Activated CD8-positive, alpha-beta memory T cell treated with anti-CD3 and anti-CD28 coated beads for 36 hours (primary cell): ENCODE measurements around the gene ATXN2. TPM values are rescaled to one million over a fixed set of nuclear protein-coding genes. Genes with fewer than 3 reads are reported as not detected.
"Not testable (repeated sequence)": the region's sequence is repeated elsewhere in the genome, so short reads cannot be mapped to it uniquely, and the experiment has no call there.

Experiments
- CTCF ChIA-PET: fragments of 350-600 bp; sonication (Branson Sonifier 250); formaldehyde crosslinking; loops from one replicate; lab custom pipeline; 2021; ENCODE audit warnings: antibody characterized with exemption; lab: Charles Lee
- POLR2A ChIA-PET: fragments of 350-600 bp; sonication (Branson Sonifier 250); formaldehyde crosslinking; loops from one replicate; lab custom pipeline; 2021; ENCODE audit warnings: antibody characterized with exemption; lab: Charles Lee
- total RNA-seq, 2 experiments: library from RNA; stranded (reverse); gene quantifications; one replicate each; pipeline ENCODE4 v1.2.3, GENCODE V29; 2021

The ATXN2 gene
- total RNA-seq, 2 experiments from 2014 or later, result 40.8 to 46.3 TPM

- CTCF ChIA-PET, POLR2A ChIA-PET: not testable (repeated sequence)
These were observed 1.9 kb upstream of the ATXN2 start for GRCh38 chr12:111600986-111601385.

- CTCF ChIA-PET, result no interaction called here
- POLR2A ChIA-PET, result no interaction called here
These were observed 1.1 kb upstream of the ATXN2 start for GRCh38 chr12:111600205-111600642.

- POLR2A ChIA-PET, result no interaction called here
- CTCF ChIA-PET, result no interaction called here
These were observed 514 bp upstream of the ATXN2 start for GRCh38 chr12:111599453-111600204.

- CTCF ChIA-PET, result no interaction called here
- POLR2A ChIA-PET, result no interaction called here
These were observed 1.1 kb downstream of the ATXN2 start for GRCh38 chr12:111597831-111598636.

GRCh38 chr12:111596985-111597830 is 1.9 kb downstream of the ATXN2 start:
- ChIA-PET POLR2A (interaction anchor here (0.7 kb wide), 1 partner anchor 982 kb away, joined by 3 read pairs; no protein-coding TSS in a partner anchor), CTCF (no interaction called here)

- POLR2A ChIA-PET, result not testable (repeated sequence)
- CTCF ChIA-PET, result interaction anchor here (0.6 kb wide), 2 partner anchors 22 to 69 kb away, joined by 3 read pairs; no protein-coding TSS in a partner anchor
These were observed 3.7 kb downstream of the ATXN2 start for GRCh38 chr12:111595341-111595835.

GRCh38 chr12:111591399-111592010 is 7.6 kb downstream of the ATXN2 start:
- CTCF ChIA-PET, result not testable (repeated sequence)

GRCh38 chr12:111590552-111590951 is 8.6 kb downstream of the ATXN2 start:
- ChIA-PET CTCF (interaction anchor here (0.6 kb wide), 1 partner anchor 133 kb away, joined by 4 read pairs; no protein-coding TSS in a partner anchor), POLR2A (no interaction called here)

More at GRCh38 chr12:111591399-111592010, 7.6 kb downstream of the ATXN2 start:
- POLR2A ChIA-PET, result not testable (repeated sequence)

GRCh38 chr12:111589601-111590000 is 9.5 kb downstream of the ATXN2 start:
- ChIA-PET POLR2A (no interaction called here), CTCF (no interaction called here)

- ChIA-PET POLR2A (no interaction called here), CTCF (no interaction called here)
These were observed 11.1 kb downstream of the ATXN2 start for GRCh38 chr12:111588010-111588409.

- ChIA-PET CTCF (no interaction called here), POLR2A (no interaction called here)
These were observed 12.1 kb downstream of the ATXN2 start for GRCh38 chr12:111586986-111587385.

- CTCF ChIA-PET, result interaction anchor here (0.6 to 0.7 kb wide), 2 partner anchors 65 to 227 kb away, joined by 3 read pairs; no protein-coding TSS in a partner anchor
- POLR2A ChIA-PET, result no interaction called here
These were observed 13.4 kb downstream of the ATXN2 start for GRCh38 chr12:111585690-111586089.

GRCh38 chr12:111584959-111585358 is 14.2 kb downstream of the ATXN2 start:
- CTCF ChIA-PET, result interaction anchor here (0.6 to 0.7 kb wide), 2 partner anchors 11 to 986 kb away, joined by 3 to 4 read pairs; no protein-coding TSS in a partner anchor
- POLR2A ChIA-PET, result interaction anchor here (0.7 kb wide), 1 partner anchor 49 kb away, joined by 4 read pairs; no protein-coding TSS in a partner anchor

GRCh38 chr12:111583506-111583905 is 15.6 kb downstream of the ATXN2 start:
- CTCF ChIA-PET, POLR2A ChIA-PET: not testable (repeated sequence)

- CTCF ChIA-PET, result no interaction called here
- POLR2A ChIA-PET, result no interaction called here
These were observed 16.9 kb downstream of the ATXN2 start for GRCh38 chr12:111582133-111582747.

- CTCF ChIA-PET, result no interaction called here
- POLR2A ChIA-PET, result no interaction called here
These were observed 17.5 kb downstream of the ATXN2 start for GRCh38 chr12:111581434-111582132.

- ChIA-PET POLR2A (no interaction called here), CTCF (no interaction called here)
These were observed 18.4 kb downstream of the ATXN2 start for GRCh38 chr12:111580737-111581136.

- ChIA-PET POLR2A (no interaction called here), CTCF (no interaction called here)
These were observed 19.0 kb downstream of the ATXN2 start for GRCh38 chr12:111580119-111580425.
